HG02870 (cell line): ENCODE data around the gene RNF112.
"Not testable (repeated sequence)": the region's sequence is repeated elsewhere in the genome, so short reads cannot be mapped to it uniquely, and the experiment has no call there.

Experiments used
- ATAC-seq: cut with Tn5 transposase; IDR thresholded peaks from one replicate; pipeline ENCODE4 v1.9.1; 2021; ENCODE audit warnings: mild to moderate bottlenecking, moderate library complexity; ENCODE audit not compliant: unreplicated experiment

RNF112 gene

GRCh38 chr17:19445105-19445504 is 34.1 kb downstream of the RNF112 start:
- no peak for ATAC-seq

- not testable (repeated sequence) for ATAC-seq
Measured at GRCh38 chr17:19446577-19446976, 35.5 kb downstream of the RNF112 start.

GRCh38 chr17:19447085-19447583 is 36.1 kb downstream of the RNF112 start:
- no peak for ATAC-seq

- no peak for ATAC-seq
Measured at GRCh38 chr17:19448341-19449268, 37.6 kb downstream of the RNF112 start.

DNA sequence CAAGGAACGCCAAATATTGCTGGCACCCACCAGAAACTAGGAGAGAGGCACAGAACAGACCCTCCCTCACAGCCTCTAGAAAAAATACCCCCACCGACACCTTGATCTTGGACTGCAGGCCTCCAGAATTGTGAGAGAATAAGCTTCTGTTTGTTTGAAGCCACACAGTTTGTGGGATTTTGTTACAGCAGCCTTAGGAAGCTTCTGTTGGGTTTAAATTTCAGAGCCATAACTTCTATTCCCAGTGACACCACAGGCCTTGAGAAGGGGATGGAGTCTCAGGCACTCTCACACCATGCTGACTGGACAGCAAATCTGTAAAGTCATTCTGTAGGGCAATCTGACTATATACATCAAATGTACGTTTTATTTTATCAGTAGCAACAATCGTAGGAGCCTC is 38.6 kb downstream of the RNF112 start:
- ATAC-seq: no peak

- no peak for ATAC-seq
Measured at GRCh38 chr17:19453296-19453695, 42.3 kb downstream of the RNF112 start.

DNA sequence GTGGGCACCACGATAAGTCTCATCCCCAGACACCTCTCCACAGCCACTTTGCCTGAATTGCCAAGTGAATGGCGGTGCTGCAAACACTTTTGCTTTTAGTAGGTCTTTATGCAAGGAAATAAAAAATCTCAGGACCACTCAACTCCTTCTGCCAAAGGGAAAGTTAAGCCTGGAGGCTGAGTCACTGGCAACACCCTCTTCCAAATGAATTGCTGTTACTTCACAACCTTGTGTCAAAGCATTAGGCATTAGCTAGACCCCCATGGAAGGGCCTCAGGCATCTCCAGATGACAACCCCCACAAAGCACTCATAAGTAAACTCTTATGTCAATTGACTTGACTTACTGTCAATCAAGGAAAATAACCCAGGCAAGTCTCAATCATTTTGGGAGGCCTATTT is 43.0 kb downstream of the RNF112 start:
- ATAC-seq: no peak

GRCh38 chr17:19456016-19456927 is 45.2 kb downstream of the RNF112 start:
- ATAC-seq: no peak

- ATAC-seq: no peak
Measured at GRCh38 chr17:19457046-19457445, 46.0 kb downstream of the RNF112 start.

GRCh38 chr17:19457830-19458271 is 46.8 kb downstream of the RNF112 start:
- ATAC-seq: no peak

GRCh38 chr17:19458481-19458880 is 47.4 kb downstream of the RNF112 start:
- ATAC-seq: not testable (repeated sequence)

DNA sequence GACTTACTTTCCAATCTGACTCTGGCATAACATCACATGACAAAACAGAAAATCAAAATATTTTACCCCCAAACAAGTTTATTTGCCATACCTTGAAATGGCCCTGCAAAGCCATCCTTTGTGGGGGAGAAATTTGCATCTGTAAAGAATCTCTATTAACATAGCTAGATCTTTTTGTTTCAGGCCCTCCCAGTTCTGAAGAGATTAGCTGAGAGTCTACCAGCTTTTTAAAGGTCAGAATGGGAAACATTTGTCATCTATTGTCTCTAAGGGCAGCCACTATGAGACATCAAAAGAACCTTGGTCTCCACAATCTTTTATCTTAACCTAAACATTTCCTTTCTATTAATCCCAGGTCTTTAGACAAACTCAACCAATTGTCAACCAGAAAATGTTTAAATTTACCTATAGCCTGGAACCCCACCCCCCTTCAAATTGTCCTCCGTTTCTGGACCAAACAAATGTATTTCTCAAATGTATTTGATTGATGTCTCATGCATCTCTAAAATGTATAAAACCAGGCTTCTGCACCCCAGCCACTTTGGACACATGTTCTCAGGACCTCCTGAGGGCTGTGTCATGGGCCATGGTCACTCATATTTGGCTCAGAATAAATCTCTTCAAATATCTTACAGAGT is 48.1 kb downstream of the RNF112 start:
- ATAC-seq: not testable (repeated sequence)

GRCh38 chr17:19460700-19461099 is 49.7 kb downstream of the RNF112 start:
- ATAC-seq: no peak

GRCh38 chr17:19461116-19461515 is 50.1 kb downstream of the RNF112 start:
- no peak for ATAC-seq

DNA sequence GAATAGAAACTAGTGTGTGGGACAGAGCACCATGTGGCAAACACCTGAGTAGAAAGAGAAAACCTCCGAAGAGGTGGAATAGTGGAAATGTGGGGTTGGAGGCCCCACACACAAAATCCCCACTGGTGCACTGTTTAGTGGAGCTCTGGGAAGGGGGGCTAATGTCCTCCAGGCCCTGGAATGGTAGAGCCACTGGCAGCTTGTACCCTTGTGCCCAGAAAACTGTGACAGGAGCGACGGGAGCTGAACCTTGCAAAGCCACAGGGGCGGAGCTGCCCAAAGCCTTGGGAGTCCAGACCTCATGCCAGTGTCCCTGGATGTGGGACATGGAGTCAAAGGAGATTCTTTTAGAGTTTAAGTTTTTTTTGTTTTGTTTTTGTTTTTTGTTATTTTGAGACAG is 50.6 kb downstream of the RNF112 start:
- ATAC-seq: no peak

- ATAC-seq: not testable (repeated sequence)
Measured at GRCh38 chr17:19462456-19463035, 51.5 kb downstream of the RNF112 start.

GRCh38 chr17:19464031-19465026 is 53.3 kb downstream of the RNF112 start:
- no peak for ATAC-seq
